Measurements from ENCODE around the gene A4GALT.
"Not testable (repeated sequence)": the region's sequence is repeated elsewhere in the genome, so short reads cannot be mapped to it uniquely, and the experiment has no call there.

GRCh38 chr22:42733394-42733793 lies 12.7 kb upstream of the A4GALT start:
- not testable (repeated sequence) for TF ChIP-seq CTCF (conservative IDR thresholded peaks at IDR 0.05; ENCODE audit: low read length); EZH2phosphoT487 (IDR thresholded peaks at IDR 0.05; ENCODE audit: borderline replicate concordance)

Data from Loucy (cell line).